ENCODE results near the gene MTMR2. TPM values are rescaled to one million over a fixed set of nuclear protein-coding genes. Genes with fewer than 3 reads are reported as not detected.
A peak's percentile ranks its signal among the peaks of the same experiment; 100 is the strongest.

MTMR2 gene
- total RNA-seq, 1 donor from 2014 or later, result 68.9 TPM

GRCh38 chr11:95888852-95889251 is 35.1 kb downstream of the MTMR2 start:
- TF ChIP-seq EZH2phosphoT487 (IDR thresholded peaks at IDR 0.05) (no peak), EZH2 (IDR thresholded peaks at IDR 0.05) (no peak), CTCF (IDR thresholded peaks at IDR 0.05) (no peak)
- Histone ChIP-seq H3K4me1 (no peaks in the 10 kb centered on the region), H3K4me3 (no peak overlapping the region), H2AFZ (replicated peaks) (no peak overlapping the region), H3K9me3 (ENCODE audit: low read depth) (no peaks in the 10 kb centered on the region), H3F3A (ENCODE audit: low read depth) (no peaks in the 10 kb centered on the region), H4K20me1 (ENCODE audit: low read depth) (peaks cover under 1% of the 10 kb centered on the region), H3K27ac (no peak overlapping the region), H3K36me3 (peaks cover 9% of the 10 kb centered on the region), H3K9ac (no peak overlapping the region), H3K79me2 (ENCODE audit: low read depth) (peaks cover 26% of the 10 kb centered on the region), H3K27me3 (no peaks in the 10 kb centered on the region), H3K4me2 (no peak overlapping the region)
- H3K27ac Mint-ChIP-seq, result peak overlapping the region; percentile 23
- no peak for DNase-seq (ENCODE audit: low spot score)
- peaks cover 23% of the 10 kb centered on the region for H3K36me3 Mint-ChIP-seq
- no peaks in the 10 kb centered on the region for H3K9me3 Mint-ChIP-seq
- no peak overlapping the region for H3K4me3 Mint-ChIP-seq
- H3K27me3 Mint-ChIP-seq (ENCODE audit: insufficient read depth, low read depth), result no peaks in the 10 kb centered on the region
- no peaks in the 10 kb centered on the region for H3K4me1 Mint-ChIP-seq

- Histone ChIP-seq H3K27ac (no peak overlapping the region), H3K9ac (no peak overlapping the region), H3F3A (ENCODE audit: low read depth) (no peaks in the 10 kb centered on the region), H3K4me3 (no peak overlapping the region), H2AFZ (replicated peaks) (no peak overlapping the region), H3K4me2 (no peak overlapping the region), H3K27me3 (no peaks in the 10 kb centered on the region), H3K4me1 (no peaks in the 10 kb centered on the region), H3K79me2 (ENCODE audit: low read depth) (peaks cover 23% of the 10 kb centered on the region), H3K9me3 (ENCODE audit: low read depth) (no peaks in the 10 kb centered on the region), H4K20me1 (ENCODE audit: low read depth) (no peaks in the 10 kb centered on the region), H3K36me3 (peaks cover 9% of the 10 kb centered on the region)
- Mint-ChIP-seq H3K36me3 (peaks cover 25% of the 10 kb centered on the region), H3K27ac (peak overlapping the region; percentile 23), H3K4me3 (no peak overlapping the region), H3K27me3 (ENCODE audit: insufficient read depth, low read depth) (no peaks in the 10 kb centered on the region), H3K9me3 (no peaks in the 10 kb centered on the region), H3K4me1 (no peaks in the 10 kb centered on the region)
- TF ChIP-seq CTCF (IDR thresholded peaks at IDR 0.05) (no peak), EZH2 (IDR thresholded peaks at IDR 0.05) (no peak), EZH2phosphoT487 (IDR thresholded peaks at IDR 0.05) (no peak)
- no peak for DNase-seq (ENCODE audit: low spot score)
Observed at GRCh38 chr11:95888439-95888838, 35.5 kb downstream of the MTMR2 start.

GRCh38 chr11:95886462-95886861 is 37.4 kb downstream of the MTMR2 start:
- no peak overlapping the region for H3K9ac ChIP-seq
- H3K36me3 ChIP-seq, result peaks cover 9% of the 10 kb centered on the region
- H3K36me3 Mint-ChIP-seq, result peaks cover 33% of the 10 kb centered on the region
- no peaks in the 10 kb centered on the region for H3K4me1 ChIP-seq
- H3K27me3 Mint-ChIP-seq (ENCODE audit: insufficient read depth, low read depth), result no peaks in the 10 kb centered on the region
- no peak overlapping the region for H3K4me2 ChIP-seq
- no peak overlapping the region for H3K27ac ChIP-seq
- H3K4me3 Mint-ChIP-seq, result no peak overlapping the region
- no peaks in the 10 kb centered on the region for H3K9me3 Mint-ChIP-seq
- no peak overlapping the region for H2AFZ ChIP-seq (replicated peaks)
- H3K79me2 ChIP-seq (ENCODE audit: low read depth), result peaks cover 13% of the 10 kb centered on the region
- DNase-seq (ENCODE audit: low spot score), result no peak
- no peaks in the 10 kb centered on the region for H3F3A ChIP-seq (ENCODE audit: low read depth)
- no peaks in the 10 kb centered on the region for H3K9me3 ChIP-seq (ENCODE audit: low read depth)
- no peaks in the 10 kb centered on the region for H3K27me3 ChIP-seq
- no peak overlapping the region for H3K4me3 ChIP-seq
- no peaks in the 10 kb centered on the region for H3K4me1 Mint-ChIP-seq
- H4K20me1 ChIP-seq (ENCODE audit: low read depth), result no peaks in the 10 kb centered on the region
- no peak for TF ChIP-seq EZH2phosphoT487 (IDR thresholded peaks at IDR 0.05)
- no peak for TF ChIP-seq EZH2 (IDR thresholded peaks at IDR 0.05)
- no peak for TF ChIP-seq CTCF (IDR thresholded peaks at IDR 0.05)
- H3K27ac Mint-ChIP-seq, result no peak overlapping the region

Measured in neural progenitor cell (in vitro differentiated cells).